Stomach (tissue), 9 donors: ENCODE measurements around the gene ST6GALNAC5. TPM values are rescaled to one million over a fixed set of nuclear protein-coding genes. Genes with fewer than 3 reads are reported as not detected.

Experiments
- DNase-seq, 2 donors: peaks; one replicate each; pipeline versions ENCODE4 v3.0.0 to v3.0.0-alpha.2; 2013 to 2019
- H3K27ac ChIP-seq, 5 donors: fragments of 200-600 bp in 4 of 5; sonication (generic) in 4 of 5; one replicate each; pipeline ENCODE4 v1.5.1; 2013 to 2019; ENCODE audit warnings: mild to moderate bottlenecking in 1 of 5, moderate library complexity in 1 of 5
- H3K27me3 ChIP-seq, 3 donors: fragments of 200-600 bp; sonication (generic); one replicate each; pipeline ENCODE4 v1.5.1; 2017 to 2019; ENCODE audit warnings: mixed run types in 1 of 3
- H3K36me3 ChIP-seq, 4 donors: fragments of 200-600 bp; sonication (generic); 1 replicate in 3 of 4; 2 replicates in 1 of 4; pipeline ENCODE4 v1.5.1; 2016 to 2019
- H3K4me1 ChIP-seq, 4 donors: fragments of 200-600 bp; sonication (generic); one replicate each; pipeline ENCODE4 v1.5.1; 2016 to 2019
- H3K4me3 ChIP-seq, 4 donors: fragments of 200-600 bp; sonication (generic) in 3 of 4; one replicate each; pipeline ENCODE4 v1.5.1; 2016 to 2019; ENCODE audit warnings: mild to moderate bottlenecking in 1 of 4
- H3K9me3 ChIP-seq, 4 donors: fragments of 200-600 bp; sonication (generic); one replicate each; pipeline ENCODE4 v1.5.1; 2016 to 2019
- EP300 ChIP-seq: sonication (generic); formaldehyde crosslinking; IDR thresholded peaks from one replicate; pipeline ENCODE4 v1.6.1; 2017; ENCODE audit warnings: antibody characterized with exemption
- POLR2A ChIP-seq, 4 donors: fragments of 450-650 bp; IDR thresholded peaks; one replicate each; pipeline ENCODE4 v1.6.1; 2016; ENCODE audit warnings: antibody characterized with exemption in 4 of 4, control low read depth in 2 of 4, mild to moderate bottlenecking in 1 of 4, moderate library complexity in 1 of 4
- POLR2AphosphoS5 ChIP-seq, 3 donors: sonication (generic); formaldehyde crosslinking; IDR thresholded peaks; one replicate each; pipeline ENCODE4 v1.6.1; 2016; ENCODE audit warnings: antibody characterized with exemption in 3 of 3
- WGBS, 5 donors: extraction: QIAGEN DNeasy Blood & Tissue Kit in 3 of 5; methylation state at CpG; one replicate each; pipeline versions ENCODE4 v1.1.5 to v1.1.7; 2013 to 2018; 5-methylcytosine and 5-hydroxymethylcytosine counted together
- intact Hi-C: fragments of 100-400 bp; cut with DNase I; formaldehyde crosslinking; loops from one replicate; pipeline ENCODE4 v1.15.1; 2023; ENCODE audit warnings: low total_unique reads
- polyA plus RNA-seq, 3 donors: library from polyadenylated mRNA; stranded (reverse); fragments of 200-250 nt; gene quantifications; one replicate each; pipeline ENCODE4 v1.2.3, GENCODE V29; 2013
- total RNA-seq, 5 donors: library from RNA; depleted of rRNA; stranded (reverse); fragments of >200 nt; gene quantifications; one replicate each; pipeline versions ENCODE4 v1.1.0 to v1.2.3, GENCODE V29; 2014 to 2016
- TF ChIP-seq, protein P1 (sequence below), 7 experiments: fragments of 450-650 bp in 4 of 7; fragments of 200-600 bp in 3 of 7; sonication (generic) in 3 of 7; IDR thresholded peaks; one replicate each; pipeline ENCODE4 v1.5.1; 2016 to 2019; ENCODE audit warnings: antibody characterized with exemption in 7 of 7, control low read depth in 2 of 7, mild to moderate bottlenecking in 1 of 7
- donor health status: healthy with polysubstance abuse.
- donor health status: Bipolar disorder and iron deficiency.
- donor health status: healthy.

The ST6GALNAC5 gene
- total and polyA plus RNA-seq, 8 donors: 1.3 to 22.0 (median 2.9) TPM; not detected in 1

DNA sequence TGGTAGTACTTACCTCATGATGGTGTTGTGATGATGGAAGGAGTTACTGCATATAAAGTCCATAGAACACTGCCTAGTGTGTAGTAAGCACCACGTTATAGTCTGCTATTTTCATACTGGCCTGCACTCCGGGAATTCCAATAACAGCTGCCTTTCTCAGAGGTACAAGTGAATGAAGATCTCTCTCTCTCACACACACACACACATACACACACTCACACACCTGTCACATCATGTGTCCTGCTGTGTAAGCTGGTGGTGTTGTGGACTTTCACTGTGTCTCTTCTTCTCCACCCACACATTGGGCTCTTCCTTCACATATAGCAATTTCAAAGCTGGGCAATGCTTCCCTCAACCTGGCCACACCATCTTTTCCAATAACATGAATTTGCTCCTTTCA lies 33.4 kb upstream of the ST6GALNAC5 start:
- Histone ChIP-seq H3K4me3 (no peak overlapping the region), H3K9me3 (no peaks in the 10 kb centered on the region), H3K27me3 (no peaks in the 10 kb centered on the region), H3K4me1 (no peaks in the 10 kb centered on the region), H3K36me3 (no peaks in the 10 kb centered on the region), H3K27ac (no peak overlapping the region)
- WGBS, 5 donors: 67 to 90% (median 85%) methylated on average over 2 of the region's 2 CpGs
- DNase-seq: no peak
- TF ChIP-seq EP300 (no peak), POLR2AphosphoS5 (IDR thresholded peaks at IDR 0.05) (no peak), POLR2A (IDR thresholded peaks at IDR 0.05) (no peak)
- TF ChIP-seq, protein P1, sequence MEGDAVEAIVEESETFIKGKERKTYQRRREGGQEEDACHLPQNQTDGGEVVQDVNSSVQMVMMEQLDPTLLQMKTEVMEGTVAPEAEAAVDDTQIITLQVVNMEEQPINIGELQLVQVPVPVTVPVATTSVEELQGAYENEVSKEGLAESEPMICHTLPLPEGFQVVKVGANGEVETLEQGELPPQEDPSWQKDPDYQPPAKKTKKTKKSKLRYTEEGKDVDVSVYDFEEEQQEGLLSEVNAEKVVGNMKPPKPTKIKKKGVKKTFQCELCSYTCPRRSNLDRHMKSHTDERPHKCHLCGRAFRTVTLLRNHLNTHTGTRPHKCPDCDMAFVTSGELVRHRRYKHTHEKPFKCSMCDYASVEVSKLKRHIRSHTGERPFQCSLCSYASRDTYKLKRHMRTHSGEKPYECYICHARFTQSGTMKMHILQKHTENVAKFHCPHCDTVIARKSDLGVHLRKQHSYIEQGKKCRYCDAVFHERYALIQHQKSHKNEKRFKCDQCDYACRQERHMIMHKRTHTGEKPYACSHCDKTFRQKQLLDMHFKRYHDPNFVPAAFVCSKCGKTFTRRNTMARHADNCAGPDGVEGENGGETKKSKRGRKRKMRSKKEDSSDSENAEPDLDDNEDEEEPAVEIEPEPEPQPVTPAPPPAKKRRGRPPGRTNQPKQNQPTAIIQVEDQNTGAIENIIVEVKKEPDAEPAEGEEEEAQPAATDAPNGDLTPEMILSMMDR (IDR thresholded peaks at IDR 0.05): no peak
- intact Hi-C loops: no loop called here

DNA sequence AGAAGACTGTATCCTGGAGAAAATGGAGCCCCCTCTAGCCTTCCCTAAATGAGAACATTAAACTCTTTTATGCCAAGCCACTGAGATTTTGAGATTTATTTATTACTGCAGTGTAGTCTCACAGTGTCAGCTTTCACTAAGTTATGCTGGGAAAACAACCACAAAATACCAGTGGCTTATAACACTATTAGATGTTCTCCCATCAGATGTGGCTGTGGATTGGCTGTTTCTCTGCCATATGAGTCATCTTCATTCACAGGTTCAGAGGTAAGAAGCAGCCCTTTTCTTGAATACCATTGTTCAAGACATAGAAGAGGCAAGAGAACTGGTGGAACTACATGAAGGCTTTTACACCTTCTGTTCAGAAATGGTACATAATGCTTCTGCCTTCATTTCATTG lies 32.1 kb upstream of the ST6GALNAC5 start:
- Histone ChIP-seq H3K36me3 (no peaks in the 10 kb centered on the region), H3K9me3 (no peaks in the 10 kb centered on the region), H3K4me3 (no peak overlapping the region), H3K4me1 (no peaks in the 10 kb centered on the region), H3K27me3 (no peaks in the 10 kb centered on the region), H3K27ac (no peak overlapping the region)
- no peak for DNase-seq
- intact Hi-C loops: no loop called here
- TF ChIP-seq, protein P1 (IDR thresholded peaks at IDR 0.05): no peak
- TF ChIP-seq POLR2AphosphoS5 (IDR thresholded peaks at IDR 0.05) (no peak), POLR2A (IDR thresholded peaks at IDR 0.05) (no peak), EP300 (no peak)

DNA sequence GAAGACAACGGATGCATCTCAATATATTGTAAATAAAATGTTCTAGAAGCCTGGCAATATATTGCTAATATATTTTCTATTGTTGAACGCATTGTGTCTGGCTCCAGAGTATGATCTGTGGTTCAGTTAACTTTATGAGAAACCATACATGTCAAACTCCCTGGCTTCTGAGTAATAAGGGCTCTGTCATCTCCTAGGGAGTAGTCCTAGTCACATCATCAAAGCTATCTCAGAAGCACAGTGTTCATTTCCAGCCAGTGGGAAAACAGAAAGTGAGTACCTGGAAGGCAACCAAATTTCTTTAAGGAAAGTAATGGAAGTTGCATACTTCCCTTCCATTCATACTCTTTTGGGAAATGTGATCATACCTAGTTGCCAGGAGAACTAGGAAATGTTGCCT lies 27.0 kb upstream of the ST6GALNAC5 start:
- Histone ChIP-seq H3K27me3 (no peaks in the 10 kb centered on the region), H3K4me3 (no peak overlapping the region), H3K27ac (no peak overlapping the region), H3K9me3 (no peaks in the 10 kb centered on the region), H3K36me3 (no peaks in the 10 kb centered on the region), H3K4me1 (no peaks in the 10 kb centered on the region)
- DNase-seq: no peak
- intact Hi-C loops: no loop called here
- TF ChIP-seq POLR2A (IDR thresholded peaks at IDR 0.05) (no peak), EP300 (no peak), POLR2AphosphoS5 (IDR thresholded peaks at IDR 0.05) (no peak)
- TF ChIP-seq, protein P1 (IDR thresholded peaks at IDR 0.05): no peak
- 90 to 93% (median 91%) methylated on average over 2 of the region's 2 CpGs for whole genome bisulfite sequencing, 5 donors

DNA sequence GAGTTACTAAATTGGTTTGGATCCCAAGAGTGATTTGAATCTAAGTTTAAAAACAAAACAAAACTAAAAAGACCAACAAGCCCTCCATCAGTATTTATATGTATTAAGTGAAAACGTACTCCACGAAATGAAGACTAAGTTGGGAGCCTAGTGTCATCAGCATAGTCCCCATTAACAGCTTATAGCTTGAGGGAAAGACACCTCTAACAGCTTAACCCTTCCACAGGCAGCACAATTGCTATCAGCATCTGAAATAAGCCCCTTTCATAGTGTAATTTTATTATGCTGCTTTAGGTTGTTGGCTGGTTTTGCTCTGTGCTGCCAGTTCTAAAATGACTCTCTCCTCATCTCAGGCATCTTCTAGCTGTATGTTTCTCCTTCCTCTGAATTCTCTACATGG lies 25.8 kb upstream of the ST6GALNAC5 start:
- WGBS, 5 donors: 28 to 51% (median 42%) methylated on average over 2 of the region's 2 CpGs
- Histone ChIP-seq H3K9me3 (no peaks in the 10 kb centered on the region), H3K27me3 (no peaks in the 10 kb centered on the region), H3K4me1 (no peaks in the 10 kb centered on the region), H3K36me3 (no peaks in the 10 kb centered on the region), H3K4me3 (no peak overlapping the region), H3K27ac (no peak overlapping the region)
- intact Hi-C loops: no loop called here
- DNase-seq: no peak
- TF ChIP-seq, protein P1 (IDR thresholded peaks at IDR 0.05): no peak
- TF ChIP-seq EP300: no peak
- no peak for TF ChIP-seq POLR2A (IDR thresholded peaks at IDR 0.05)
- TF ChIP-seq POLR2AphosphoS5 (IDR thresholded peaks at IDR 0.05): no peak
